ENCODE results near the gene STX5.
"Not testable (repeated sequence)": the region's sequence is repeated elsewhere in the genome, so short reads cannot be mapped to it uniquely, and the experiment has no call there.

Gene STX5

GRCh38 chr11:62828130-62828529 is 3.7 kb downstream of the STX5 start:
- not testable (repeated sequence) for FAIRE-seq

DNA sequence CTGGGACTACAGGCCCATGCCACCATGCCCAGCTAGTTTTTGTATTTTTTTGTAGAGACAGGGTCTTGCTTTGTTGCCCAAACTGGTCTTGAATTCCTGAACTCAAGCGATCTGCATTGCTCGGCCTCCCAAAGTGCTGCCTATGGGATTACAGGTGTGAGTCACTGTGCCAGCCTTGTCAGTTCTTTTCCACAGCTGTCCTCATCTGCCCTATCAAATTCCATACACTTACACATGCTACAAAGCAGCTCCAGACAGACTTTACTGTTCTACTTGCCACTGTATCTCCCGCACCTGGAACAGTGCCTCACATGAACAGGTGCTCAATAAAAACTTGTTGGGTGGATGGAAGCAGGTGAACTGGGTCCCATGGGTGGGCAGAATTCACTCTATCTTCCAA is 8.2 kb downstream of the STX5 start:
- no peak for FAIRE-seq

GRCh38 chr11:62817129-62817528 is 14.7 kb downstream of the STX5 start:
- no peak for FAIRE-seq

- no peak for FAIRE-seq
Observed at GRCh38 chr11:62816557-62816956, 15.3 kb downstream of the STX5 start.

DNA sequence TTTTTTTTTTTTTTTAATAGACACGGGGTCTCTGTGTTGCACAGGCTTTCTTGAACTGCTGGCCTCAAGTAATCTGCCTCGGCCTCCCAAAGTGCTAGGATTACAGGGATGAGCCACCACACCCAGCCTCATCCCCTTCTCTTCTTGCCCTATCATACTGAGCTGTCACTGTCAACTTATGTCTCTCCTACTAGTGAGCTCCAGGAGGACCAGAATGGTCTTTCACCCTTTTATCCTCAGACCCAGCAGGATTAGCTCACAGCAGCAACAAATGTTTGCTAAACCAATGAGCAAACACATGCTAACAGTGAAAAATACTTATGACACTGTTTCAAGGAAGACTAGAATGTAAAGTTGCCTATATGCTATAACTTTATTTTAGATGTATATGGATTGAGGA is 20.2 kb downstream of the STX5 start:
- no peak for FAIRE-seq

DNA sequence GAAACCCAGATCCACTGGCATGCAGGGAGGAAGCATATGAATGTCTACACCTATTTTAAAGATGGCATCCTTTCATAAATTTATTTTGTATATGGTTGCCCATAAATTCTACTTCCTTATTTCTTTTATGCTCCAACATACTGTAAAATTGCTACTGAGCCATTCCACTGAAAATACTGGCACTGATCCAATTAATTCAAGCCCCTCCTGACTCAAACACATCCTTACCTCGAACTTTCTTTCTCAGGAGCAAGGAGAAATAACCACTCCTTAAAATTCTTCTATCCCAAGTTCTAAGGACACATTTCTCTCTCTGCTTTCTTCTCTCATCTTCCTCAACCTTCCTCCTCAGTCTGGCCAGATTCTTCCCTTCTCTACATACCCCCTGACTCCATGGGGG is 21.1 kb downstream of the STX5 start:
- no peak for FAIRE-seq

DNA sequence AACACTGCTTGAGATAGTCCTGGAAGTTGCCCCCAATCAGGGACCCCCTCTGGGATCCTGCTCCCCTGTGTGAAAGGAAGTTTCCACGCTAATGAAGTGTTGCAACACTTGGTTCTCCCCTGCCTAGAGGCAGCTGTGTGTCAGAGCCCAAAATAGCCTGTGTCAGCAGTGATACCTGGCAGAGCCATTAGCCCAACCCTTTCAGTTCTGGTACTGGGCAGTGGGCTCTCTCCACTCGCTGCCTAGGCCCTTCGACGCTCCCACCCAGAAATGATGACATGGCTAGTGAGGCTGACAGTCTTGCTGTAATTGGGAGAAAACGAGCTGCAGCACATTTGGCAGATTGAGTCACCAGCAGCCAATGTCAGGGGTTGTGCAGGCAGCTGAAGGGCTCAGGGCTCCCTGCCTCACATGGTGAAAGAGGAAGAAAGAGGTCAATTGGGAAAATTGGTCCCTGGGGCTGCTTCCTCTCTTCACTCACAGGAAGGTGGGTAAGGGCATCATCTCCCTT is 25.2 kb downstream of the STX5 start:
- FAIRE-seq, result no peak

GRCh38 chr11:62805961-62806441 is 25.9 kb downstream of the STX5 start:
- FAIRE-seq, result no peak

GRCh38 chr11:62805076-62805892 is 26.6 kb downstream of the STX5 start, which contains the start of gene NXF1:
NXF1 (minus strand) TSS chr11:62805440; CDS start chr11:62805356, 84 bp downstream.
- no peak for FAIRE-seq

DNA sequence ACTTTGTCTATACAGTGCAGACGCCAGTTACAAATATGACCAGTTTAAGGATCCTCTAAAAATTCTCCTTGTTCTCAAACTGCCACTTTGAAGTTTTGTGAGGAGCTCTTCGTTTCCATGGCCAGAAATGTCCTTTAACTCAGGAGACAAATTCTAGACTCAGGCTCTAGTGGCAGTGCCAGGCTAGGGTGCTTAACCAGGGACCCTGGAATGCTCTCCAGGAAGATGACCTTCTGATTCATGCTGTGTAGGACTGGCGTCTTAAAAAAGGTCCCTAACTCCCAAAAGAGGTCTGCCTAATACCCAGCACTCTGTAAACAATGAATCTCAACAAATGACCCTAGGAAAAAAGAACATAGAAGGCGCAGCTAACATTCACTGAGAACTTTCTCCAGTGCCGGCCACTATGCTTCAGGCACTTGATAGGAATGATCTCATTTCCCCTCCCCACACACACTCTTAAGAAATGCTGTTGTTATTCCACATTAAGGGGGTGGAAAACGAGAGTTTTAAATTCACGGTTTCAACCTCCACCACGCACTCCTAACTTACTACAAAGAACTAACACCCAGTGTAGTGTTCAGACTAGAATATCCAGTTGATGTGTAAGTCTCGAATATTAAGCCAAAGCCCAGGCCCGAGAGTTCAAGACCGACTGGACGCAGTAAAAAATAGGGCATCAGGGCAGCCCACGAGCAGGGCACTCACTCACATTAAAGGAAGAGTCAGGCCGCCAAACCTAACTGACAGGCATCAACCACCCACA is 27.4 kb downstream of the STX5 start:
- no peak for FAIRE-seq

- FAIRE-seq, result no peak
Observed at GRCh38 chr11:62801071-62801470, 30.8 kb downstream of the STX5 start.

GRCh38 chr11:62799486-62799885 is 32.4 kb downstream of the STX5 start:
- FAIRE-seq, result no peak

- FAIRE-seq, result no peak
Observed at GRCh38 chr11:62796281-62796680, 35.6 kb downstream of the STX5 start.

GRCh38 chr11:62794201-62794775 is 37.6 kb downstream of the STX5 start:
- no peak for FAIRE-seq

DNA sequence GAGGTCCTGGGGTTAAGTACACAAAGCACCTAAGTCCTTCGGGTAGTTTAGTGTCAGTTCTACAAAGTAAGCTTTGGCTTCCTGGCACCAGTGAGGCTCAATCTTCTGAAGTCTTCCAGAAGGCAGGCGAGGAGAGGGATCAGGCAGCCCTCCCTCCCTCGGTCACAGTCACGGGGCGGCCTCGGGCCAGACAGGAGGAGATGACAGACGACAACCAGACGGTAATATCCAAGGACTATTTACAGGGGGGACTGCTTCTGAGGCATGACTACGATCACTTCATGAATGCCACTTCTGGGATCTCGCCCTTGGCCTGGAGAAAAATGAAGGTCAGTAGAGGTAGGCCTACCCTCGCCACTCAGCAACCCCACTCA is 39.7 kb downstream of the STX5 start:
- no peak for FAIRE-seq

GRCh38 chr11:62791501-62792201 is 40.2 kb downstream of the STX5 start, which contains the start of gene TMEM223:
TMEM223 (minus strand) TSS chr11:62792006; CDS start chr11:62791994, 12 bp downstream.
- FAIRE-seq, result no peak

- no peak for FAIRE-seq
Observed at GRCh38 chr11:62789576-62789975, 42.3 kb downstream of the STX5 start.

- FAIRE-seq, result no peak
Observed at GRCh38 chr11:62788991-62789390, 42.9 kb downstream of the STX5 start.

DNA sequence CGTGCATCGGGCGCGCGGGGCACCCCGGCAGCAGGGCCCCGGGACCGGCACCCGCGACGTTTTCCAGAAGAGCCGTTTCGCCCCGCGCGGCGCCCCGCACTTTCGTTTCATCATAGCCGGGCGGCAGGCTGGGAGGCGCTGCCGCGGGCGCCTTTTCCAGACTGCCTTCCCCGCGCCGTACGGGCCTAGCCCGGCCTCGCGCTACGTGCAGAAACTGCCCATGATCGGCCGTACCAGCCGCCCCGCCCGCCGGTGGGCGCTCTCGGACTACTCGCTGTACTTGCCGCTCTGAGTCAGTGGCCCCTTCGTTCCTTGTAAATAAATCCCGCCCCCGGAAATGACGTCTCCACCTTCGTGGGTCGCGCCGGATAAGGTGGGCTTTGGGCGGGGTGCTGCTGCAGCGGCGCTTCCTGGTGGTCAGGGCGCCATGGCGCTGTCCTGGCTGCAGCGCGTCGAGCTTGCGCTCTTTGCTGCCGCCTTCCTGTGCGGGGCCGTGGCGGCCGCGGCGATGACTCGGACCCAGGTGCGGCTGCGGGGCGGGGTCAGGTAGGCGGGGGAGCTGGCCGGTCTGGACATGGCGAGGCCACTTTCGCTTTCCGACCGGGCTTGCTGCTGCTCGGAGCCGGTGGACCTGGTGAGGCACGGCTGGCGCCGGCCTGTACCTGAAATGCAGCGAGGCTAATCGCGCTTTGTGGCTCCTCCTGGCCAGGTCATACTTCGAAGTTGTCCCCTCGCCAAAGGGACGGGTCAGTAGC is 44.7 kb downstream of the STX5 start, which contains the start of gene TMEM179B:
TMEM179B (plus strand) TSS at position 398 of the 755 bp plus-strand sequence; CDS start at position 428, 30 bp downstream.
- no peak for FAIRE-seq

GRCh38 chr11:62786318-62787004 is 45.4 kb downstream of the STX5 start:
- no peak for FAIRE-seq

- FAIRE-seq, result no peak
Observed at GRCh38 chr11:62782753-62783152, 49.1 kb downstream of the STX5 start.

All from endometrium (tissue), 2 donors.